IPS-11a (cell line): Measurements from ENCODE around the gene PRM3.

Experiments used
- H3K4me3 ChIP-seq: one replicate; pipeline ENCODE4 v1.5.1; 2013; ENCODE audit warnings: low read depth, low read length, control low read depth

PRM3 gene

DNA sequence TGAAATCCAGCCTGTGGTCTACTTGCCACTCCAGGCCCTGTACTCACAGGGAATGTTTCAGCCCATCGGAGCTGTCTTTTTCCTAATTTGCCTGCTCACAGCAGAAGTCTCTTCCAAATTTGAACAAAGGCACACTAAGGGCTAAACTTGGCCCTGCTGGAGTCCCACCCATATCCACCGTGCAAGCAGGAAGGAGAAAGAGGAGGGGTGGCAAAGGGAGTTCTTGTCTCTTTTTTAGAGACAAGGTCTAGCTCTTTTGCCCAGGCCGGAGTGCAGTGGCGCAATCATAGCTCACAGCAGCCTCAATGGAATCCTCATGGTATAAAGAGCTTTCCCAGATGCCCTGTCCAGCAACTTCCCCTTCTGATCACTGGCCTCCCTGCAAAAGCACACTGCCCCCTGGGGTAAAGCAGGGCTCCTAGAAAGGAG, 10.4 kb upstream of the PRM3 start:
- no peak overlapping the region for H3K4me3 ChIP-seq

GRCh38 chr16:11280616-11281522, 7.4 kb upstream of the PRM3 start, which contains the start of gene PRM1:
TSS of gene PRM1 (minus strand) at chr16:11281330. CDS start at chr16:11281238, 92 bp downstream.
- H3K4me3 ChIP-seq: no peak within 1 kb of the TSS

GRCh38 chr16:11278681-11279628, 5.5 kb upstream of the PRM3 start:
- no peak overlapping the region for H3K4me3 ChIP-seq

- H3K4me3 ChIP-seq: no peak overlapping the region
These were observed 4.3 kb upstream of the PRM3 start for GRCh38 chr16:11277607-11278337.

DNA sequence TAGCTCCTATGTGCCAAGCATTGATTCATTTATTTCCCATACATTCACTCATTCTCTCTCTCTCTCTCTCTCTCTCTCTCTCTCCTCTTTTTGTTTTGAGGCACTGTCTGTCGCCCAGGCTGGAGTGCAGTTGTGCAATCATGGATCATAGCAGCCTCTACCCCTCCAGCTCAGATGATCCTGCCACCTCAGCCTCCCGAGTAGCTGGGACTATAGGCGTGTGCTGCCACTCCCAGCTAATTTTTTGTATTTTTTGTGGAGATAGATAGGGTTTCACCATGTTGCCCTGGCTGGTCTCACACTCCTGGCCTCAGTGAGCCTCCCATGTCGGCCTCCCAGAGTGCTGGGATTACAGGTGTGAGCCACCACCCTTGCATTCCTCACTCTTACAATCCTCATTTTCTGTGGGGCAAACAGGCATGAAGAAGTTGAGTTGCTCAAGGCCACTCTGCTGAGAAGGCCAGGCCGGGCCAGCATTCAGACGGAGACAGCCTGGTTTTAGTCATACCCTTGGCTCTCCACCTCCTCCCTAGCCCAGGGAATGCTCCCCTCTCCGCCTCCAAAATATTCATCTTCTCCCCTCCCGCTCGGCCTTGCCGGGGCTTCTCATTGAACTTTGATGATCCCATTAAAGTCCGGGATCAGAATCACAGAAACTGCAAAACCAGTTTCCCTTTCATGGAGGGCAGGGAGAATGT, 3.6 kb upstream of the PRM3 start:
- H3K4me3 ChIP-seq: no peak overlapping the region

DNA sequence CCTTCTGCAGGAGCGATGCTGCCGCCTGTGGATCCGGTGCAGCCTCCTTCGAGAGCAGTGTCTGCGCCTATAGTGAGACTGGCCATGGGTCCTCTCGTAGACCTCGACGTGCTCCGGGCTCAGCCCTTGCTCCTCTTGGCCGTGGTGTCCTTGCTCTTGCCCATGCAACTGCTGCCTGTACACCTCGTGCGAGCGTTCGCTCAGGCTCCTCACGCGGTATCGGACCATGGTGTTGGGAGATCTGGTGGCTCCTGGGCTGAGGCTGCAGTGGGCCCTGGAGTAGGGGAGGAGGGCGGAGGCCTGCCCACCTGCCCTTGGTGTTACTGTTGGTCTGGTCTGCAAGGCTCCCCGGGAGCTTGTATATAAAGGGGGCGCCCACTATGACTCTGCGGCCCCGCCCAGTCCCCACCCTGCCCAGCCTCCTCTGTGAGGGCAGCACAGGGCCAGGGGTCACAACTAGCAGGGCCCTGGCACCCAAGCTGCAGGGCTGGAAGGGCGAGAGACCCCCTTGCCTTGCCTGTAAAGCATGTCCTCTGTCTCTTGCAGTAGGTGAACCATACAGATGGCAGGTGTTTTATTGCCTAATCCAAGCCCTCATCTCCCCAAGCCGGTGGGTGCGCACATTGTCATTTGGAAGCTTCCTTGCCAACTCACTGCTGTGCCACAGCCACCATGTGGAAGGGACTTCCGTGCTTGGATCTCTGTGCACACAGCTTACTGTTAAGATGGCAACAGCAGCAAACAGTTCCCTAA, 2.9 kb upstream of the PRM3 start, which contains the start of gene PRM2:
TSS of gene PRM2 (minus strand) at position 338 of the 753 bp plus-strand sequence. CDS start at position 228, 110 bp downstream.
- no peak within 1 kb of the TSS for H3K4me3 ChIP-seq

DNA sequence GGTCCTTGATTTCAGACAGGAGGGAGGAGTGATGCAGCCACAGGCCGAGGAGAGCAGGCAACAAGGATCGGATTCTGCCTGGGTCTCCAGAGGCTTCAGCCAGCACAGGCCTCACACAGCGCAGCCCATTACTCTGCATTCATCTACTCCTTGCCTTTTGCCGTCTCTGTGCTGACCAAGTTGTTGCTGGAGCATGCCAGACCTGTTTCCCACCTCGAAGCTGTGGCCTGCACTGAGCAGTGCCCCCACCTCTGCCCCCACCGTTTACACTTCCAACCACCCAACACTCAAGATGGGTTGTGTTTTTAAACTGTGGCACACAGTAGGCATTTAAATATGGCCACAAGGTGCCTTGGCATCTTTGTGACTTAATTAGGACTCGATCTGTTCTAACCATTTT, 1.5 kb upstream of the PRM3 start:
- H3K4me3 ChIP-seq: no peak overlapping the region

DNA sequence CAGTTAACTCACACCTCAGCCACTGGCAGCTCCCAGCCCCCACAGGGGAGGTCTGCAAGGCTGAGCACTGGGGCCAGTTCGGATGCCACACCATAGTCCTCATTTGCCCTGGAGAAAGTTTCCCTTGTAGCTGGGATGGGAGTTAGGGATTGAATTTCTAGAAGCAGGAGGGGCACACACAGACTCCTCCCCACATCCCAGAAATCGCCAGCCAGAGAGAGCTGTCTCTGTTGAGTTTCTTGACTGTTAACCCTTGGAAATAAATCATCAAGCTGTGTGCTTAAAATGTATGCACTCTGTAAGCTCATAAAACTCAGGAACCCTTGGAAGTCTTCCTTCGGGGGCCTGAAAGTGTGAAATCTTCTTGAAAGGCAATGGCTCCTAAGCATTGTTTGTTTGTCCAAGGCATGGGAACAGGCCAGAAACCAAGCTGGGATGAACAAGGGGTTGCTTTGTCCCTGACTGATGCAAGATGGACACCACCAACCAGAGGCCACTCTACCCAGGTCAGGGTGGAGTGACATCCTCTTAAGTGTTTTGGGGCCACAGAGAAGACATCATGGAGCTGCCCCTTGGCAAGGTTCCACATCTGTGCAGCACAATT, 394 bp upstream of the PRM3 start:
- no peak overlapping the region for H3K4me3 ChIP-seq

DNA sequence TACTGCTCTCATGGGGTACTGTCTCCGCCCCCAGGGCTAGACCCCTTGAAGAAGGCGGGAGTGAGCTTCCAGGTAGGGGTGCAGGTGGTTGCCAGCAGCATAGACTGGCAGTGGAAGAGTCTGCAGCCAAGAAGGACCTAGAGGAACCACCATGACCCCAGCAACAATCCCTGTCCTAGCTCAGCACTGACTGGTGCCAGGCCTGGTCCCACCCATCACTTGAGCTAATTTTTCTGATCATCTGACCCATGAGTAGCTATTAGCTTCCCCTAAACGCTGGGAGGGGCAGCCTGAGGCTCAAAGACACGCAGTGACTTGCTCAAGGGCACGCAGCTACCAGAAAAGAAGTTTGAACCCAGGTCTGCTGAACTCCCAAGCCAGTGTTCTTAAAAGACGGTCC, 945 bp downstream of the PRM3 start:
- no peak overlapping the region for H3K4me3 ChIP-seq

DNA sequence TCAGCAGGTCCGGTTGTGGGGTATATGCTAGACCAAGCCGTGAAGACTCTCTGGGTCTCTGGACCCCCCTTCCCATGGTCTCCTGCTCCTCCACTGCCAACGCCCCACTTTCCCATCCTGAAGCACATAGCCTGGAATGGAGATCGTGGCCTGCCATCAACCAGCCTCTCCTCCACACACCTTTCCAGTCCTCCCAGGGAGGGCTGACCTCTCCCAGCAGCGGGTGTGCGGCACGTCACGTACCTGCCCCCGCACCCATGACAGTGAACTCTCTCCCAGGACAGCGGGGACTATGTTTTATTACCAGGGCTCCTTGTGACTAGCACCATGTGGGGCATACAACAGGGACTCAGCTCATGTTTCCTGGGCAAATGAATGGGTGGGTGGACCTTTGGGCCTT, 1.8 kb downstream of the PRM3 start:
- H3K4me3 ChIP-seq: no peak overlapping the region

DNA sequence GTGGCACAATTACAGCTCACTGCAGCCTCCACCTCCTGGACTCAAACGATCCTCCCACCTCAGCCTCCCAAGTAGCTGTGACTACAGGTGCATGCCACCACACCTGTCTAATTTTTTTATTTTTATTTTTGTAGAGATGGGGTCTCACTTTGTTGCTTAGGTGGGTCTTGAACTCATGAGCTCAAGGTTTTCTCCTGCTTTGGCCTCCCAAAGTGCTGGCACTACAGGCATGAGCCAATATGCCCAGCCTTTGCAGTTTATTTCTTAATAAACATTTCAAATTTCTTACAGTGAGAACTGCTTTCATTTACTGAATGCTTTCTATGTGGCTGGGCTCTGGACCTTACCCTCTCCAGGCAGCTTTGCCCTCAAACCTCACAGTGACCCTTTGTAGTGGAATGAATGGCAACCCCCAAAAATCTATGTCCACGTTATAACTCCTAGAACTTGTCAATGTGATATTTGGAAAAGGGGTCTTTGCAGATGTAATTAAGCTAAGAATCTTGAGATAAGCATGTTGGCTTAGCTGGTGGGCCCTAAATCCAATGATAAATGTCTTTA, 2.7 kb downstream of the PRM3 start:
- no peak overlapping the region for H3K4me3 ChIP-seq

DNA sequence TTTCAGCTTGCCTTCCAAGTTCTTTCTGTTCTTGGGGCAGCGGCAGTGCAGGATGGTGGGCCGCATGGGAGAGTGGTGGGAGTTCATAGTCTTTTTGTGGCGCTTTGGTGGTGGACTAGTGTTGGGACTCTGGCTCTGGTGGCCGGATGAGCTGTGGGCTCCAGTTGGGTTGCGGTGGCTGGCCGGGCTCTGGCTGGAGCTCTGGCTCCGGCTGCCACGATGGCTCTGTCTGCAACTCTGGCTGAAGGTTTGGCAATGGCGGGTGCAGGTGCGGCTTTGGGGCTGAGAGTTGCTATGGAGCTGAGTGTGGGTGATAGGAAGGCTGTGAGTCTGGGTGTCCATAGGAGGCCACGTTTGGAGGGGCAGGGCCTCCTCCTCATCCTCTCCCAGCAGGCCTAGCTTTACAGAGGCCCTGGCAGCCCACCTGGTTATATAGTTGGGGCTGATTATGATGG, 4.5 kb downstream of the PRM3 start, which contains the start of gene TNP2:
TSS of gene TNP2 (minus strand) at position 405 of the 455 bp plus-strand sequence. CDS start at position 342, 63 bp downstream.
- no peak within 1 kb of the TSS for H3K4me3 ChIP-seq

DNA sequence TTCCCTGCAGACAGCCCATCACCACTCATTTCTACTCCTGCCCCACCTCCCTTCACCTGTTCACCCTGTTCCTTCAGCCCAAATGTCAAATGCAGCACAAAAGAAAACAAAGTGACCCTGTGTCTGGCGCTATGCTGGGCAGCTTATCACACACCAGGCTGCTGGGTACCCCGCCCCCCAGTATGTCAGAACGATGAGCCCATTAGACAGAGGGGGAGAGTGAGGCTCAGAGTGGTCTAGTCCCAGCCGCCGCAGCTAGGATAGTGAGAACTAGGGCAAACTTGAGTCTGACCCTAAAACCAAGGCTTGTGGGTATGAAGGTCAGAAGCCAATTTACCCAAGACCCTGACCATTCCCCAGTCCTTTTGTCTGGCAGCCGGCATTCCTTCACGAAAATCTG, 8.3 kb downstream of the PRM3 start:
- H3K4me3 ChIP-seq: no peak overlapping the region

DNA sequence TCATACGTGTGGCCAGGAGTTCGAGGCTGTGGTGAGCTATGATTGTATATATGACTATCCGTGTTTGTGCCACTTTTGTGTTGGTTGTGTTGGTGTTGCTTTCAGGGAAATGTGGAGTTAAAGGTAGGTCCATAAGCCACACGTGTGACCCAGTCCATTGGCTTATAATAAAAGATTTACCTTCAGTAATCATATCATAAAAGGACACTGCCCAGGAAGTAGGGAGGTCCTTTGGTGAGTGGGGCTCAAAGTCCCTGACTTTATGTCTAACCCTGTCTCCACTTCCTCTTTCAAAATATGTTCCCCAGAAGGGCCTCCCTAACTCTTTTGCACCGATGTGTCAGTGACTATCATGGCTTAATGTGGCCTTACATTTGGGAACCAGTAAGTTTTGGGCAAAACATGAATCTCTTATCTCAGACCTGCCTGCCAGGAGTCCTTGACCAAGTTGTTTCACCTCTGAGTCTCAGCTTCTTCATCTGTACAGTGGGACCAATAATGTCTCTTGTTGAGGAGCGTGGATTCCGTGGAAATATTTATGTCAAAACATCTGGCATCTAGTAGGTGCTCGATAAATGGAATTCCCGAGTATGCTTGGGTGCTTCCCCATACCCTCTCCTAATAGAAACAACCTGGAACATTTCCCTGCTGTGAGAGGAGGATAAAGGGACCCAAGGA, 9.1 kb downstream of the PRM3 start:
- no peak overlapping the region for H3K4me3 ChIP-seq

GRCh38 chr16:11263737-11264136, 9.7 kb downstream of the PRM3 start:
- H3K4me3 ChIP-seq: no peak overlapping the region

DNA sequence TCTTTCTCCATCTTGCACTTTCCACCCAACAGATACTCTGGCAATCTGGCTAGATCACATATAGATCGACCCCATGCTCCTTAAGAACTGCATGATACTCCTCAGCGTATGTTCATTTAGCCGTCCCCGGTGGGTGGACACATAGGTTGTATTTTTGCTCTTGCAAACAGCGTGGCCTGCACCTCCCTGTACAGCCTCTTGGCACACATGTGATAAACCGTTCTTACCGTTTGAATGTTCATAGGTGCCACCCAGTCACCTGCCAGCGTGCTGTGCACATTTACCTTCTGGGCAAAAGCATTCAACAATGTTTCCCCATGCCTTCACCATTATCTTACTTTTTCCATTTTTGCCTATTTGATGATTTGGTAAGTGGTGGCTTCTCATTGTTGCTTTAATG, 10.5 kb downstream of the PRM3 start:
- no peak overlapping the region for H3K4me3 ChIP-seq

- no peak overlapping the region for H3K4me3 ChIP-seq
These were observed 12.8 kb downstream of the PRM3 start for GRCh38 chr16:11260596-11260966.
